Endothelial cell of umbilical vein (primary cell): Measurements from ENCODE around the gene STPG3. TPM values are rescaled to one million over a fixed set of nuclear protein-coding genes. Genes with fewer than 3 reads are reported as not detected.

Experiments used
- BruUV-seq: library from RNA; stranded (reverse); fragments of 400-500 nt; replicated peaks from 2 replicates; lab custom pipeline; 2021; lab: Mats Ljungman, UMichigan
- CTCF ChIA-PET: fragments of 300-600, 350-600 bp; sonication (Branson Sonifier 250); formaldehyde crosslinking; loops from one replicate; lab custom pipeline; 2021; ENCODE audit warnings: antibody characterized with exemption, inconsistent platforms; lab: Charles Lee
- POLR2A ChIA-PET: fragments of 300-600, 350-600 bp; sonication (Branson Sonifier 250); formaldehyde crosslinking; loops from one replicate; lab custom pipeline; 2021; ENCODE audit warnings: antibody characterized with exemption, inconsistent platforms; lab: Charles Lee
- DNase-seq: peaks from one replicate; pipeline ENCODE4 v3.0.0-alpha.2; 2011; ENCODE audit warnings: low read depth, low spot score
- FAIRE-seq: peaks from 2 replicates; lab custom pipeline; 2011; peaks lifted over from hg19 to GRCh38; lab: Jason Lieb, UNC
- H2AFZ ChIP-seq: 2 replicates; pipeline ENCODE4 v1.6.0; 2012; ENCODE audit warnings: low read depth, low read length, control low read depth, inconsistent platforms
- H3K27ac ChIP-seq: 2 replicates; pipeline ENCODE4 v1.5.1; 2011; ENCODE audit warnings: low read depth, mild to moderate bottlenecking, control low read depth, low read length, moderate library complexity; ENCODE audit not compliant: insufficient read depth
- H3K27me3 ChIP-seq, 2 experiments: 2 replicates each; pipeline versions ENCODE4 v1.6.0 to v1.6.1; 2011; ENCODE audit warnings: low read length in 2 of 2, mixed read lengths in 1 of 2; ENCODE audit not compliant: control insufficient read depth in 2 of 2, insufficient read depth in 2 of 2
- H3K36me3 ChIP-seq, 2 experiments: 2 replicates in 1 of 2; 3 replicates in 1 of 2; pipeline ENCODE4 v1.5.1; 2011; ENCODE audit warnings: low read length in 2 of 2, mild to moderate bottlenecking in 1 of 2, moderate library complexity in 1 of 2; ENCODE audit not compliant: control insufficient read depth in 2 of 2, insufficient read depth in 2 of 2; ENCODE audit errors: extremely low read depth in 1 of 2
- H3K4me1 ChIP-seq: 3 replicates; pipeline ENCODE4 v1.5.1; 2011; ENCODE audit warnings: mild to moderate bottlenecking, low read length; ENCODE audit not compliant: control insufficient read depth, insufficient read depth; ENCODE audit errors: extremely low read depth
- H3K4me2 ChIP-seq: 2 replicates; pipeline ENCODE4 v1.6.1; 2011; ENCODE audit warnings: low read length, control low read depth, mixed read lengths; ENCODE audit not compliant: insufficient read depth
- H3K4me3 ChIP-seq, 3 experiments: fragments of 200-600 bp in 1 of 3; sonication (generic), shearing (Covaris generic) in 1 of 3; replicated peaks in 1 of 3; 2 replicates each; pipeline ENCODE4 v1.5.1; 2011 to 2016; ENCODE audit warnings: control low read depth in 3 of 3, low read length in 3 of 3, mild to moderate bottlenecking in 2 of 3, inconsistent platforms in 1 of 3, low read depth in 1 of 3, moderate library complexity in 1 of 3; ENCODE audit not compliant: insufficient read depth in 1 of 3
- H3K79me2 ChIP-seq: 2 replicates; pipeline ENCODE4 v1.6.0; 2012; ENCODE audit warnings: low read length, inconsistent platforms; ENCODE audit not compliant: control insufficient read depth, insufficient read depth
- H3K9ac ChIP-seq: replicated peaks from 2 replicates; pipeline ENCODE3; 2011; ENCODE audit warnings: low read length, control low read depth; ENCODE audit not compliant: insufficient read depth; ENCODE audit errors: extremely low read depth
- H3K9me1 ChIP-seq: replicated peaks from 3 replicates; pipeline ENCODE4 v1.6.0; 2011; ENCODE audit warnings: mild to moderate bottlenecking, low read length; ENCODE audit not compliant: control insufficient read depth, insufficient read depth; ENCODE audit errors: extremely low read depth
- H3K9me3 ChIP-seq: replicated peaks from 2 replicates; pipeline ENCODE4 v1.5.1; 2012; ENCODE audit warnings: low read length, inconsistent platforms; ENCODE audit not compliant: control insufficient read depth, insufficient read depth
- H4K20me1 ChIP-seq: replicated peaks from 2 replicates; pipeline ENCODE3; 2011; ENCODE audit warnings: mild to moderate bottlenecking, low read length; ENCODE audit not compliant: control insufficient read depth, insufficient read depth; ENCODE audit errors: extremely low read depth
- CTCF ChIP-seq, 2 donors: IDR thresholded peaks; 1 replicate in 1 of 2; 2 replicates in 1 of 2; pipeline ENCODE4 v1.5.1; 2011; ENCODE audit warnings: low read length in 2 of 2, mild to moderate bottlenecking in 2 of 2, moderate library complexity in 2 of 2, control low read depth in 1 of 2, inconsistent platforms in 1 of 2, low read depth in 1 of 2; ENCODE audit not compliant: insufficient read depth in 1 of 2; ENCODE audit errors: extremely low read depth in 1 of 2
- EZH2 ChIP-seq: IDR thresholded peaks from 2 replicates; pipeline ENCODE4 v1.6.1; 2012; ENCODE audit warnings: borderline replicate concordance, low read depth, mild to moderate bottlenecking, moderate library complexity, low read length, inconsistent platforms; ENCODE audit not compliant: severe bottlenecking
- FOS ChIP-seq: IDR thresholded peaks from 2 replicates; pipeline ENCODE4 v1.6.1; 2011; ENCODE audit warnings: mild to moderate bottlenecking, low read length, moderate library complexity, borderline replicate concordance; ENCODE audit not compliant: insufficient read depth
- JUN ChIP-seq: IDR thresholded peaks from 2 replicates; pipeline ENCODE4 v1.6.1; 2011; ENCODE audit warnings: borderline replicate concordance, low read depth; ENCODE audit not compliant: insufficient read length, insufficient read depth
- MAX ChIP-seq: IDR thresholded peaks from 2 replicates; pipeline ENCODE4 v1.6.1; 2011; ENCODE audit not compliant: insufficient read depth, insufficient read length
- POLR2A ChIP-seq: IDR thresholded peaks from 2 replicates; pipeline ENCODE4 v1.6.1; 2012; ENCODE audit warnings: low read depth, mild to moderate bottlenecking, control low read depth, low read length
- POLR2AphosphoS5 ChIP-seq: IDR thresholded peaks from 2 replicates; pipeline ENCODE4 v1.6.1; 2012; ENCODE audit warnings: low read depth, mild to moderate bottlenecking, control low read depth, low read length, moderate library complexity; ENCODE audit not compliant: insufficient read depth
- dilution Hi-C: fragments of 300-500 bp; cut with MboI; formaldehyde crosslinking; loops from one replicate; pipeline ENCODE4 v1.15.0; 2019; ENCODE audit warnings: low sequenced_read_pairs; ENCODE audit not compliant: extremely low pct_ligation_motif_present
- intact Hi-C: fragments of 100-400 bp; cut with micrococcal nuclease; formaldehyde crosslinking; loops from one replicate; pipeline ENCODE4 v1.10.0; 2022
- polyA plus RNA-seq, 4 experiments: library from polyadenylated mRNA; depleted of rRNA in 3 of 4; stranded (reverse) in 3 of 4; unstranded in 1 of 4; fragments of >200 nt; gene quantifications; 2 replicates each; pipeline versions ENCODE4 v1.2.1 to v1.2.3, GENCODE V29; 2011 to 2012; ENCODE audit warnings: missing spikeins in 1 of 4
- total RNA-seq: library from RNA; stranded (reverse); gene quantifications from 2 replicates; pipeline ENCODE4 v1.2.3, GENCODE V29; 2021

Gene STPG3
- total and polyA plus RNA-seq, 2 donors (not counting 3 experiments of a cell fraction or from before 2014, with no cell fraction given) = not detected

GRCh38 chr9:137277329-137278041 is 26.4 kb downstream of the STPG3 start, which contains the start of gene TOR4A:
TOR4A (plus strand) TSS chr9:137277726; CDS start chr9:137278690, 964 bp downstream.
- DNase-seq (peak; percentile 93), FAIRE-seq (peak; percentile 99)
- BruUV-seq = TSS peak; percentile 29
- Histone ChIP-seq H3K9ac (peak within 1 kb of the TSS; percentile 79), H3K4me3 (peak within 1 kb of the TSS; percentile 39 to 60 (median 51)), H3K4me1 (peaks cover 25% of the 10 kb centered on the region), H3K27me3 (no peaks in the 10 kb centered on the region), H4K20me1 (no peaks in the 10 kb centered on the region), H3K4me2 (peak within 1 kb of the TSS; percentile 52), H3K9me1 (no peaks in the 10 kb centered on the region), H2AFZ (no peak within 1 kb of the TSS), H3K9me3 (no peaks in the 10 kb centered on the region), H3K36me3 (peaks cover 10 to 16% of the 10 kb centered on the region in 2 experiments), H3K79me2 (peaks cover 42% of the 10 kb centered on the region), H3K27ac (peak within 1 kb of the TSS; percentile 91)
- TF ChIP-seq EZH2 = no peak
- TF ChIP-seq POLR2A = peak; percentile 95
- no peak for TF ChIP-seq MAX
- peak; percentile 29 to 39 for TF ChIP-seq CTCF (IDR thresholded peaks at IDR 0.05; ENCODE audit: extremely low read depth in 1 of 2, insufficient read depth in 1 of 2, low read depth in 1 of 2, low read length in 2 of 2)
- TF ChIP-seq FOS = peak; percentile 83
- peak; percentile 99 for TF ChIP-seq POLR2AphosphoS5
- peak; percentile 38 for TF ChIP-seq JUN
- ChIA-PET CTCF (interaction anchor here (0.6 to 2.7 kb wide), 10 partner anchors 10 to 41 kb away, joined by 3 to 23 read pairs (median 5); partner anchors contain the start of gene NRARP), POLR2A (interaction anchor here (0.5 to 2.0 kb wide), 8 partner anchors 9 to 41 kb away, joined by 3 to 11 read pairs (median 4); partner anchors contain the start of gene TUBB4B)
- dilution Hi-C loops (no loop called here), intact Hi-C loops (loop anchor here (1.0 kb wide), 4 partner anchors 8 to 36 kb away; partner anchors contain the start of genes NELFB and TUBB4B)
